Activated naive CD4-positive, alpha-beta T cell treated with anti-CD3 and anti-CD28 coated beads for 36 hours (primary cell): Measurements from ENCODE around the gene PRCD. TPM values are rescaled to one million over a fixed set of nuclear protein-coding genes. Genes with fewer than 3 reads are reported as not detected.

Source experiments
- CTCF ChIA-PET: fragments of 350-600 bp; sonication (Branson Sonifier 250); formaldehyde crosslinking; loops from one replicate; lab custom pipeline; 2021; ENCODE audit warnings: antibody characterized with exemption; lab: Charles Lee
- DNase-seq: peaks from one replicate; pipeline ENCODE4 v3.0.0-alpha.2; 2020
- H3K27ac Mint-ChIP-seq: one replicate; pipeline ENCODE4 v1.8.0; 2021; ENCODE audit warnings: mild to moderate bottlenecking, mixed read lengths
- H3K27me3 Mint-ChIP-seq: one replicate; pipeline ENCODE4 v1.8.0; 2021; ENCODE audit warnings: low read depth, mixed read lengths
- H3K36me3 Mint-ChIP-seq: one replicate; pipeline ENCODE4 v1.8.0; 2021; ENCODE audit warnings: low read depth, mixed read lengths
- H3K4me1 Mint-ChIP-seq: one replicate; pipeline ENCODE4 v1.8.0; 2021; ENCODE audit warnings: low read depth, mixed read lengths
- H3K4me3 Mint-ChIP-seq: one replicate; pipeline ENCODE4 v1.8.0; 2021; ENCODE audit warnings: mild to moderate bottlenecking, moderate library complexity, mixed read lengths
- H3K9me3 Mint-ChIP-seq: one replicate; pipeline ENCODE4 v1.8.0; 2021; ENCODE audit warnings: mixed read lengths
- intact Hi-C: fragments of 100-400 bp; cut with micrococcal nuclease; formaldehyde crosslinking; loops from one replicate; pipeline ENCODE4 v1.15.1; 2023
- total RNA-seq, 2 experiments: library from RNA; stranded (reverse); gene quantifications; one replicate each; pipeline ENCODE4 v1.2.3, GENCODE V29; 2021

The PRCD gene
- total RNA-seq, 2 experiments from 2014 or later = not detected

DNA sequence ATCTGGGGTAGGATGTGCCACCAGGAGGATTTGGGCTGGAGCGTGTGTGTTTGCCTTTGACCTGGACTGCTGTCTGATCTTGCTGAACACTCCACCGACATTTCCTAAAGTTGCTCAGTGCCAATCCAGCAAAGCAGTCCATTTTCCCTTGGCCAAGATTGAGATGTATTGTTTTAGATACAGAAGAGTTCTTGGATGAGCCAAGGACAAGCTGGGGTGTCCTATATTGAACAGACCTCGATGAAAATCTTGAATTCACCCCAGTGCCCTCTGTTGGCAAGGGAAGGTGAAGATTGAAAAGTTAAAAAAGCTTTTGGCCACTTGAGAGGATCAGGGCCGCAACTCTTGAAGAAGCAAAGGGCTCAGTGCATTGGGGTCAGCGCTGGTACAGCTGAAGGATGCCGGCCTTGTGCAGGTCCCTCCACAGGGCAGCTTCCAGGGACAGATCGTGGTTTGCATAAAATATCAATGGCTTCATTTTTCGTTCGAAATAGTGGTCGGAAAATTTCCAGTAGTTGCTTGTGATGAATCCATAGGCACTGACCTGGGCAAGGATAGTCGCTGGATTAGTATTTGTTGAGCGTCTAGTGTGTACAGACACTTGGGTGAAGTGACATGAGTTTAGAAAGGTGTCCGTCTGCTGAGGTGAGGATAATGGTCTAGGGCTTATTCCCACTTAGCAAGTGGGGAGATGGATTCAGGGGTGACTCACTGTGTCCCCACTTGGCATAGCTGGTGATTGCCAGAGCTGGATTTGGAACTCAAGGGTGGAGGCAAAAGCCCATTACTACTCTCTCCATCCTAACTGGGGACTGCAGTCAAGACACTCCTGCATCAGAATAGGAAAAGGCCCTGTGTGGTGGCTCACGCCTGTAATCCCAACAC, 26.1 kb downstream of the PRCD start:
- intact Hi-C loops = no loop called here
- Mint-ChIP-seq H3K4me3 (no peak overlapping the region), H3K4me1 (peaks cover 39% of the 10 kb centered on the region), H3K9me3 (no peaks in the 10 kb centered on the region), H3K27me3 (no peaks in the 10 kb centered on the region), H3K27ac (peak overlapping the region; percentile 11), H3K36me3 (peaks cover 39% of the 10 kb centered on the region)
- no peak for DNase-seq
- CTCF ChIA-PET = interaction anchor here (0.7 to 1.7 kb wide), 7 partner anchors 8 to 150 kb away, joined by 3 to 7 read pairs (median 4); no protein-coding TSS in a partner anchor

DNA sequence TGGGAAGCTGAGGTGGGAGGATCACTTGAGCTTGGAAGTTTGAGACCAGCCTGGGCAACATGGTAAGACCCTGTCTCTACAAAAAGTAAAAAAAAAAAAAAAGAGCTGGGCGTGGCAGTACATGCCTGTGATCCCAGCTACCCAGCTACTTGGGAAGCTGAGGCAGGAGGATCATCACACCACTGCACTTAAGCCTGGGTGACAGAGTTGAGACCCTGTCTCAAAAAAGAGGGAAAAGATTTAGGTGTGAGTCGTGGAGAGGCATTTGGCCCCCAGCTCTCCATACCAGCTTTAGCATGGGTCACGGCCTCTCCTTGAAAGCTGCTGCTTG, 26.7 kb downstream of the PRCD start:
- no peaks in the 10 kb centered on the region for H3K27me3 Mint-ChIP-seq
- intact Hi-C loops = no loop called here
- no peak overlapping the region for H3K4me3 Mint-ChIP-seq
- H3K4me1 Mint-ChIP-seq = peaks cover 33% of the 10 kb centered on the region
- no peaks in the 10 kb centered on the region for H3K9me3 Mint-ChIP-seq
- CTCF ChIA-PET = interaction anchor here (0.7 to 1.7 kb wide), 8 partner anchors 8 to 150 kb away, joined by 3 to 7 read pairs (median 4); no protein-coding TSS in a partner anchor
- no peak overlapping the region for H3K27ac Mint-ChIP-seq
- no peak for DNase-seq
- H3K36me3 Mint-ChIP-seq = peaks cover 34% of the 10 kb centered on the region

DNA sequence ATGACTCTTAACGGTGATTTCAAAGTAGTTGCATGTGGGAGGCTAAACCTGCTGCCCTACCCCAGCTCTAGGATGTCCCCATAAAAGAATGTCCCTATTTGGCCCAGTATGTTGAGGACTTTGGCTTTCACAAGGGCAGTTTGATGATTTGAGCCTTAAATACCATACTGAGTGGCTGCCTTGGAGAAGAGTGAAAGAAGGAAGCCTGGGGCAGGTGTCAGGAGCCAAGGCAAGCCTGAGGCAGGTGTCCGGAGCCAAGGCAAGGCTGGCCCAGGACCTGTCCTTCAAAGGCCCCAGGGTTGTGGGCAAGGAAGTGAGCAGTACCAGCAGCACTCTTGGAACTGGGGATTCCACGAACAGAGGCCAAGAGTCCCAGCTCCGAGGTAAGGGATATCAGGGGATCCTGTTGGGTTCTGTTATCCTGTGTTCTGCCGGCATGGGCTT, 27.2 kb downstream of the PRCD start:
- H3K36me3 Mint-ChIP-seq = peaks cover 30% of the 10 kb centered on the region

DNA sequence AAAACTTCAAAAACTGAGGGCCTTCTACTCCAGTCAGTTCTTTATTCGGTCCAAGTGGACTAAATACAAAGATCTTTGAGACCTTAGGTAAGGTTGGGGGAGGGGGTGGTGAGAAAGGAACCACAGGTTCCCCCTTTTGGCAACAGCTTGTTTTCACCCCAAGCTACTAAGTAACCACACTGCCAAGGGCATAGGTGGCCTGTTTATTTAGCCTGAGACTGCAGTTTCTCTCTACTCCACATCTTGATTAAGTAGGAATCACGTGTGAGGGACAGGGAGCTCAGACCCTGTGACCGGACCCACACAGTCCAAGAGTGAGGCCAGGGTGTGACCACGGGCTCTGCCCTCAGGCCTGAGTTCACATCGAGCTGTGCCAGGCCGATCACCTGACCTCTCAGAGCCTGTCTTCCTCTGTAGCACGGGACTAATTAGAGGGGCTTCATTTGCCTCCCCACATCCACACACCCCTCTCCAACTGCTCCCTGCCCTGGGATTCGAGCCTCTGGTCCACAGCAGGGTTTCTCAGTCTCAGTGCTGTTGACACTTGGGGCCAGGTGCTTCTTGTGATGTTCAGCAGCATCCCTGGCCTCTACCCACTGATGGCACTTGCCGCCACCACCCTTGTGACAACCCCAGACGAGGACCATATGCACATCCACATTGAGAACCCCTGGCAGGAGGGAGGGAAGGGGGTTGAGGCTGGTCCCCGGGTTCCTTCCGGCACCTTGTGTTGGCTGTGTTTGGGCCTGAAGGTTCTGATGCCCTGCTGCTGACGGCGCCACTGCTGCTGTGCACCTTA, 28.0 kb downstream of the PRCD start:
- peaks cover 26% of the 10 kb centered on the region for H3K36me3 Mint-ChIP-seq
- H3K9me3 Mint-ChIP-seq = no peaks in the 10 kb centered on the region
- H3K4me1 Mint-ChIP-seq = peaks cover 23% of the 10 kb centered on the region
- CTCF ChIA-PET = interaction anchor here (1.4 to 1.7 kb wide), 2 partner anchors 9 to 146 kb away, joined by 4 to 5 read pairs; no protein-coding TSS in a partner anchor
- no peak overlapping the region for H3K4me3 Mint-ChIP-seq
- intact Hi-C loops = no loop called here
- no peak for DNase-seq
- H3K27ac Mint-ChIP-seq = no peak overlapping the region
- no peaks in the 10 kb centered on the region for H3K27me3 Mint-ChIP-seq

More for the DNA sequence above, 27.2 kb downstream of the PRCD start:
- no peak overlapping the region for H3K27ac Mint-ChIP-seq
- no peaks in the 10 kb centered on the region for H3K27me3 Mint-ChIP-seq
- intact Hi-C loops = no loop called here
- H3K4me3 Mint-ChIP-seq = no peak overlapping the region
- no peak for DNase-seq
- peaks cover 28% of the 10 kb centered on the region for H3K4me1 Mint-ChIP-seq
- no peaks in the 10 kb centered on the region for H3K9me3 Mint-ChIP-seq
- CTCF ChIA-PET = interaction anchor here (0.9 to 1.7 kb wide), 7 partner anchors 9 to 147 kb away, joined by 3 to 7 read pairs (median 4); no protein-coding TSS in a partner anchor

DNA sequence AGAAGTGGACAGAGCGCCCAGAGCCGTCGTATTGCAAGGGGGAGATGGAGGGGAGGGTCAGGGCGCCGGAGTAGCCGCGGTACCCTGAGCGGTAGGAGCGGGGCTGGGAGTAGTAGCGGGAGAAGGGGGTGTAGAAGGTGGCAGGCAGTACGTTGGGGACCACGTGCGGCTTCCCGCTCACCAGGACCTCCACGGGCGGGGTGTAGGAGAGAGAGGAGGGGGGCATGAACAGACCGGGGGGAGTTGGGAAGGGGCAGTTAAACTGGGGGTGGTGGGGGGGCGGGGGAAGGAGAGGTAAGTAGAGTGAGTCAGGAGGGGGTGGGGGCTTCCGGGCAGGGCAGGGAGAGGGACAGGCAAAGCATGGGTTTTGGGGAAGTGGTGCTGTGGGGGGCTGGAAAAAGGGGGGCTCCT, 29.0 kb downstream of the PRCD start:
- Mint-ChIP-seq H3K4me3 (no peak overlapping the region), H3K27ac (no peak overlapping the region), H3K9me3 (no peaks in the 10 kb centered on the region), H3K36me3 (peaks cover 19% of the 10 kb centered on the region), H3K27me3 (no peaks in the 10 kb centered on the region), H3K4me1 (peaks cover 17% of the 10 kb centered on the region)
- CTCF ChIA-PET = no interaction called here
- intact Hi-C loops = no loop called here
- DNase-seq = no peak

DNA sequence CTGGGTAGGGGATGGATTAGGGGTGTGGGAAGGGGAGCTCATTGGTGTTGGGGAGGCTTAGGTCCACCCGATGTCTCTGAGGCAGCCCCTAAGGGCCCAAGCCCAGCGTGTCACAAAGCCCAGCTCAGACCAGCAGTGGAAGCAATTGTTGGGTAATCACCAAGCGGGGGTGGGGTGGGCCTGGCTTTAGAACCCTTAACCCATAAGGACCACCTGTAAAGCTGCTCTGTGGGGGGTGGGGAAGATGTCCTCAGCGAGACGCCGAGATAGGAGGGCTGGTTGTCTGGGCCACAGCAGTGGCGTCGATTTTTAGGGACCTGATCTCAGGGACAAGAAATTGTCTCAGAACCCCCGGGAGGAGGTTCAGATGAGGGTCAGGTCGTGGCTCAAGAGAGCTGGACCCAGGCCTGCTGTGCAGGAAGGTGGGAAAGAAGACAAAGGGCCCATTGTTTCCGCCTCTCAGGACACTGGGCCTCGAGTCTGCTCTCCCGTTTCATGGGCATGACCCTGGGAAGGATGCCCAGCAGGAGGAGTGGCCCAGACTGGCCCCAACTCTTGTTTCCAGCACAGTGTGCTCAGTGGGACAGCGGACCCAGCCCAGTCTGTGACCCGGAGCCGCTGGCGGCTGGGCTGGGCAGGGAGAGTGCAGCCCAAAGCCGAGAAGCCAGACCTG, 29.9 kb downstream of the PRCD start:
- Mint-ChIP-seq H3K27ac (no peak overlapping the region), H3K9me3 (no peaks in the 10 kb centered on the region), H3K4me3 (no peak overlapping the region), H3K36me3 (peaks cover 17% of the 10 kb centered on the region), H3K4me1 (peaks cover 16% of the 10 kb centered on the region), H3K27me3 (no peaks in the 10 kb centered on the region)
- no peak for DNase-seq
- CTCF ChIA-PET = interaction anchor here (0.6 to 2.1 kb wide), 2 partner anchors 55 to 403 kb away, joined by 3 to 6 read pairs; no protein-coding TSS in a partner anchor
- intact Hi-C loops = no loop called here

DNA sequence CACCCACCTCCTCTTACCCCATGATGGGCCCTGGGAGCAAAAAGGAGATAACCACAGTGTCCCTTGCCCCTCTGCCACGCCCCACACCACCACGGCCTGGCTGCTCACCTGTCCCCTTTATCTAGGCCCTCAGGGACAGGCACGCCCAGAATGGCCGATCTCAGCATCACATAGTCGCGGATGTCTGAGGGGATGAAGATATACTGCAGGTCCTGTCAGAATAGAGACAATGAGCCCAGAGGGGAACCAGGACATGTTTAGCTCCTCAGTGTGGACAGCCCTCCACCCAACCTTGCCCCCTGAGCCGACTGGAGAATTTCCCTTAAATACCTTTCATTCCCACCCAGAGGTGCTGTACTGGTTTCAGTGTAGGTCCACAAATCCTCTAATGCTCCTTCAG, 30.6 kb downstream of the PRCD start:
- no peaks in the 10 kb centered on the region for H3K9me3 Mint-ChIP-seq
- H3K4me1 Mint-ChIP-seq = peaks cover 9% of the 10 kb centered on the region
- no peaks in the 10 kb centered on the region for H3K27me3 Mint-ChIP-seq
- peaks cover 11% of the 10 kb centered on the region for H3K36me3 Mint-ChIP-seq
- intact Hi-C loops = no loop called here
- no peak overlapping the region for H3K27ac Mint-ChIP-seq
- CTCF ChIA-PET = interaction anchor here (2.1 kb wide), 1 partner anchor 54 kb away, joined by 6 read pairs; no protein-coding TSS in a partner anchor
- DNase-seq = no peak
- H3K4me3 Mint-ChIP-seq = no peak overlapping the region

DNA sequence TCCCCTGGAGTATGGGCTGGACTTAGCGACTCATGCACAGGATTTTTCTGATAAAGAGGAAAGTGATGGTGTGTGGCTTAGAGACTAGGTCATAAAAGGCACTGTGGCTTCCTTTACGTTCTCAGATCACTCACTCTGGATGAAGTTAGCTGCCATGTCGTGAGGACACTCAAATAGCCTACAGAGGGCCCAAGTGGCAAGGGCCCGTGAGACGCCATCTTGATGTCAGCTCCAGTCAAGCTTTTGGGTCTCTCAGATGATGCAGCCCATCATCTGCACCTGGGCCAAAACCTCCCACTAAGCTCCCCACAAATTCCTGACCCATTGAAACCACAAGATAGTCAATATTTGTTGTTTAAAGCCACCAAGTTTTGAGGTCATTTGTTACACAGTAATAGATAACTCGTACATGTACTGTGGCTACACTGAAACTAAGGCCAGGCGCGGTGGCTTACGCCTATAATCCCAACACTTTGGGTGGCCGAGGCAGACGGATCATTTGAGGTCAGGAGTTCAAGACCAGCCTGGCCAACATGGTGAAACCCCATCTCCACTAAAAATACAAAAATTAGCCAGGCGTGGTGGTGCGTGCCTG, 31.1 kb downstream of the PRCD start:
- H3K4me1 Mint-ChIP-seq = peaks cover 5% of the 10 kb centered on the region
- no peak overlapping the region for H3K27ac Mint-ChIP-seq
- H3K27me3 Mint-ChIP-seq = no peaks in the 10 kb centered on the region
- no peak for DNase-seq
- H3K9me3 Mint-ChIP-seq = no peaks in the 10 kb centered on the region
- peaks cover 6% of the 10 kb centered on the region for H3K36me3 Mint-ChIP-seq
- intact Hi-C loops = no loop called here
- CTCF ChIA-PET = interaction anchor here (2.1 kb wide), 1 partner anchor 54 kb away, joined by 6 read pairs; no protein-coding TSS in a partner anchor
- no peak overlapping the region for H3K4me3 Mint-ChIP-seq

DNA sequence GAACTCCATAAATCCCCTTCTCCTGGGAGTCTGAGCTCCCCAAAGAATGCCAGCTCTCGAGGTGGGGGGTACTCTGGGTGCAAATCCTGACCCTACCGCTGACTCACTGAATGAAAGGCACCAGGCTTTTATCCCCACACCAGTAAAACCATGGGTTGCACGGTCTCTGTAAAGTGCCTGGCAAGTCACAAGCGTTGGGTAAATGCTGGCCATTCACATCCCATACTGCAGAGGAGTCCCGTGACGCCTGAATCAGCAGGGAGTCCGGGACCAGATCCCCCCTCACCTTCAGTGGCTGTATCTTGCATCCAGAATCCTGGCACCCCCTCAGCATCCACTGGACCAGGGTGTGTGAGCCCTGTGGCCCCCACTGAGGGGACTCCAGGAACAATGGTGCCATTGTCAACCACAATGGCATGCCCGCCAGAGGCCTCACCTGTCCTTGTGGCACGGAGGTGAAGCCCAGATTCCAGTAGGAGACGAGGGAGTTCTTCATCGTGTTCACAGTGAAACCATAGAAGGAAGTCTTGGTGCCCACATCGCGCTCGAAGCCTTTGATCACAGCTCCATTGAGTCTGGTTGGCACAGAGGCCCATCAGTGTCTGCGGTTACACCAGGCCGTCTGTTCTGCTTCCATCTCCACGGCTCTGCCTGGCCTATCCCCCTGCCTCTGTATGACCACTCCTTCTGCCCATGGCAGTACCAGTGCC, 32.5 kb downstream of the PRCD start:
- Mint-ChIP-seq H3K4me1 (peaks cover 2% of the 10 kb centered on the region), H3K9me3 (no peaks in the 10 kb centered on the region), H3K36me3 (no peaks in the 10 kb centered on the region), H3K27ac (no peak overlapping the region), H3K4me3 (no peak overlapping the region), H3K27me3 (no peaks in the 10 kb centered on the region)
- no peak for DNase-seq
- CTCF ChIA-PET = interaction anchor here (0.5 kb wide), 1 partner anchor 569 kb away, joined by 3 read pairs; no protein-coding TSS in a partner anchor
- intact Hi-C loops = no loop called here

DNA sequence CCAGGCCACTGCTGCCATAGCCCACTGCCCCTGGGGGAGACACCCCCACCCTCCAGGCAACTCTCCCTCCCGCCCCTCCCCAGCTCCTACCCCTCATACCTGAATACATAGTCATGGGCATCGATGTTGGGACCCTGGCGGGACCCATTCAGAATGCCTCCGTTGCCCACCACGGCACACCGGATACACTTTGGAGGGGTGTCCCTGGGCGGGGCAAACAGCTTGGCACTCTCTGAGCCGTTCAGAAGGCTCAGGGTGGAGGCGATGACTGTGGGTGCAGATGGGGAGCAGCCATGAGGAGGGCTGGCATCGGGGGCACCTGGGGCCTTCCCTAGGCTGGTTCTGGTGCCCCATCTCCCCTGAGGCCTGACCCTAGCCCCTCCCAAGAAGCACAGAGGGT, 33.3 kb downstream of the PRCD start:
- Mint-ChIP-seq H3K4me1 (peaks cover 2% of the 10 kb centered on the region), H3K36me3 (no peaks in the 10 kb centered on the region), H3K27ac (no peak overlapping the region), H3K4me3 (no peak overlapping the region), H3K9me3 (no peaks in the 10 kb centered on the region), H3K27me3 (no peaks in the 10 kb centered on the region)
- DNase-seq = no peak
- intact Hi-C loops = no loop called here
- CTCF ChIA-PET = no interaction called here

DNA sequence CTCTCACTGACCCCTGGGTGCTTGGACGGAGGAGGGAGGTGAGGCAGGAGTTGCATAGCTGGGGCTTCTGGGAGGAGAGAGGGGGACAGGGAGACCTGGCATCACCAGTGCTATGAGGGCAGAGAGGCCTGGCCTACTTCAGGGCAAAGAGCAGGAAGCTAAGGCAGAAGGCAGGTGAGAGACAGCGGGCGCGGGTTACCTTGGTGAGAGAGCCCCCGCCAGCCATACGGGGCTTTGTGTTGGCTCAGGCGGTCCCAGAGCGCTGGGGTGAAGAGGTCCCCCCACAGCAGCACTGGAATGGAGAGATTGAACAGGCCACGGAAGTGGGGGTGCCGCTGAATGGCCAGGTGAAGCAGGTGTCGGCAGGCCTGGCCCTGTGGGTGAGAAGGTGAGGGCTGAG, 34.3 kb downstream of the PRCD start:
- no peak overlapping the region for H3K27ac Mint-ChIP-seq
- DNase-seq = no peak
- H3K27me3 Mint-ChIP-seq = no peaks in the 10 kb centered on the region
- H3K4me1 Mint-ChIP-seq = peaks cover 2% of the 10 kb centered on the region
- CTCF ChIA-PET = no interaction called here
- no peaks in the 10 kb centered on the region for H3K9me3 Mint-ChIP-seq
- no peaks in the 10 kb centered on the region for H3K36me3 Mint-ChIP-seq
- H3K4me3 Mint-ChIP-seq = no peak overlapping the region
- intact Hi-C loops = no loop called here
